SK-N-SH (cell line): ENCODE results near the gene BIRC5. TPM values are rescaled to one million over a fixed set of nuclear protein-coding genes. Genes with fewer than 3 reads are reported as not detected.

ENCODE experiments used
- CTCF ChIA-PET: fragments of 300-600, 350-600 bp; formaldehyde crosslinking; extraction: SDS; loops from one replicate; lab custom pipeline; 2021; lab: Yijun Ruan, JAX
- POLR2A ChIA-PET: fragments of 350-600 bp; sonication (Branson Sonifier 250); formaldehyde crosslinking; extraction: SDS; loops from one replicate; lab custom pipeline; 2020; ENCODE audit warnings: antibody characterized with exemption, inconsistent platforms; lab: Yijun Ruan, JAX
- DNase-seq: peaks from one replicate; pipeline ENCODE4 v3.0.0; 2012
- H2AFZ ChIP-seq: fragments of 200-600 bp; sonication (generic); 2 replicates; pipeline ENCODE4 v1.8.1; 2016; ENCODE audit warnings: antibody characterized with exemption, mild to moderate bottlenecking, low read depth
- H3F3A ChIP-seq: fragments of 200-600 bp; sonication (generic); replicated peaks from 2 replicates; pipeline ENCODE3; 2016; ENCODE audit warnings: antibody characterized with exemption, mild to moderate bottlenecking; ENCODE audit not compliant: insufficient read depth
- H3K27ac ChIP-seq, 2 experiments: fragments of 200-500 bp in 1 of 2; fragments of 200-600 bp in 1 of 2; sonication (Bioruptor generic) in 1 of 2; sonication (generic), shearing (Covaris generic) in 1 of 2; 2 replicates each; pipeline versions ENCODE4 v1.5.1 to v1.6.1; 2014 to 2016; ENCODE audit warnings: low read depth in 2 of 2, inconsistent platforms in 1 of 2, low read length in 1 of 2, mild to moderate bottlenecking in 1 of 2, mixed read lengths in 1 of 2
- H3K27me3 ChIP-seq: fragments of 200-600 bp; sonication (generic), shearing (Covaris generic); 2 replicates; pipeline ENCODE4 v1.6.1; 2016; ENCODE audit warnings: mixed run types; ENCODE audit not compliant: insufficient read depth
- H3K36me3 ChIP-seq, 2 experiments: fragments of 200-500 bp in 1 of 2; fragments of 200-600 bp in 1 of 2; sonication (Bioruptor generic) in 1 of 2; sonication (generic) in 1 of 2; replicated peaks in 1 of 2; 2 replicates each; pipeline versions ENCODE3 to v1.5.1; 2014 to 2016; ENCODE audit warnings: low read length in 1 of 2, mild to moderate bottlenecking in 1 of 2; ENCODE audit not compliant: insufficient read depth in 2 of 2, control insufficient read depth in 1 of 2
- H3K4me1 ChIP-seq, 2 experiments: fragments of 200-500 bp in 1 of 2; fragments of 200-600 bp in 1 of 2; sonication (Bioruptor generic) in 1 of 2; sonication (generic), shearing (Covaris generic) in 1 of 2; 2 replicates each; pipeline versions ENCODE4 v1.5.1 to v1.6.1; 2014 to 2016; ENCODE audit warnings: low read depth in 1 of 2, low read length in 1 of 2, mixed run types in 1 of 2; ENCODE audit not compliant: insufficient read depth in 2 of 2, control insufficient read depth in 1 of 2
- H3K4me2 ChIP-seq: fragments of 200-600 bp; sonication (generic), shearing (Covaris generic); 2 replicates; pipeline ENCODE4 v1.6.1; 2017; ENCODE audit warnings: mixed run types
- H3K4me3 ChIP-seq, 2 experiments: fragments of 200-500 bp in 1 of 2; fragments of 200-600 bp in 1 of 2; sonication (Bioruptor generic) in 1 of 2; sonication (generic), shearing (Covaris generic) in 1 of 2; 2 replicates each; pipeline versions ENCODE4 v1.5.1 to v1.8.1; 2014 to 2016; ENCODE audit warnings: low read depth in 2 of 2, inconsistent platforms in 1 of 2, low read length in 1 of 2, mild to moderate bottlenecking in 1 of 2, mixed read lengths in 1 of 2, moderate library complexity in 1 of 2
- H3K79me2 ChIP-seq: fragments of 200-600 bp; sonication (generic); 2 replicates; pipeline ENCODE4 v1.8.1; 2017; ENCODE audit warnings: mild to moderate bottlenecking; ENCODE audit not compliant: insufficient read depth
- H3K9ac ChIP-seq: fragments of 200-600 bp; sonication (generic); 2 replicates; pipeline ENCODE4 v1.6.1; 2017; ENCODE audit warnings: mixed run types
- H3K9me2 ChIP-seq: fragments of 200-600 bp; sonication (generic); 2 replicates; pipeline ENCODE4 v1.6.1; 2017; ENCODE audit warnings: mixed run types
- H3K9me3 ChIP-seq: fragments of 200-600 bp; sonication (generic); 2 replicates; pipeline ENCODE4 v1.6.1; 2017; ENCODE audit warnings: mixed run types, mild to moderate bottlenecking, moderate library complexity
- H4K20me1 ChIP-seq: fragments of 200-600 bp; sonication (generic); 2 replicates; pipeline ENCODE4 v1.6.1; 2017; ENCODE audit warnings: mild to moderate bottlenecking, mixed run types; ENCODE audit not compliant: insufficient read depth
- CHD2 ChIP-seq: fragments of 150-350 bp; IDR thresholded peaks from 2 replicates; pipeline ENCODE4 v1.6.1; 2018; ENCODE audit warnings: low read length; ENCODE audit not compliant: partially characterized antibody
- EP300 ChIP-seq, 2 experiments: IDR thresholded peaks; 2 replicates each; pipeline versions ENCODE4 v1.4.0 to v1.6.1; 2012; ENCODE audit warnings: borderline replicate concordance in 1 of 2, low read depth in 1 of 2, low read length in 1 of 2
- FOXJ3 ChIP-seq: sonication (generic); formaldehyde crosslinking; IDR thresholded peaks from 2 replicates; pipeline ENCODE4 v1.5.1; 2020; ENCODE audit warnings: mild to moderate bottlenecking, missing genetic modification reagents
- GATA2 ChIP-seq: sonication (generic); formaldehyde crosslinking; IDR thresholded peaks from 2 replicates; pipeline ENCODE4 v1.5.0; 2020; ENCODE audit warnings: mild to moderate bottlenecking, missing genetic modification reagents
- IRF3 ChIP-seq: fragments of 150-350 bp; IDR thresholded peaks from 2 replicates; pipeline ENCODE4 v1.6.1; 2016; ENCODE audit warnings: mild to moderate bottlenecking, low read depth, low read length
- JUND ChIP-seq: IDR thresholded peaks from 2 replicates; pipeline ENCODE4 v1.4.0; 2012
- PBX3 ChIP-seq: IDR thresholded peaks from 2 replicates; pipeline ENCODE4; 2012
- POLR2AphosphoS5 ChIP-seq: IDR thresholded peaks from 2 replicates; pipeline ENCODE4 v1.6.1; 2012; ENCODE audit warnings: low read depth, low read length
- SIN3A ChIP-seq: IDR thresholded peaks from 2 replicates; pipeline ENCODE4 v1.6.1; 2012; ENCODE audit warnings: low read depth, mild to moderate bottlenecking, low read length, moderate library complexity, borderline replicate concordance
- TAF1 ChIP-seq: IDR thresholded peaks from 2 replicates; pipeline ENCODE4 v1.6.1; 2012; ENCODE audit warnings: low read depth, mild to moderate bottlenecking, low read length, moderate library complexity, borderline replicate concordance
- USF2 ChIP-seq: fragments of 150-350 bp; IDR thresholded peaks from 2 replicates; pipeline ENCODE4 v1.6.1; 2017; ENCODE audit warnings: antibody characterized with exemption, low read length, low read depth, borderline replicate concordance
- ZBTB33 ChIP-seq: IDR thresholded peaks from 2 replicates; pipeline ENCODE4 v1.4.0; 2012; ENCODE audit warnings: low read depth, borderline replicate concordance
- WGBS: methylation state at CpG from one replicate; pipeline ENCODE4 v1.1.6; 2017; ENCODE audit warnings: low lambda C conversion rate; 5-methylcytosine and 5-hydroxymethylcytosine counted together
- polyA plus RNA-seq, 3 experiments: library from polyadenylated mRNA; depleted of rRNA; stranded (reverse); fragments of >200 nt; gene quantifications; 2 replicates each; pipeline ENCODE4 v1.2.3, GENCODE V29; 2012

The BIRC5 gene
- polyA plus RNA-seq, 1 of the 3 experiments (the other 2 are of a cell fraction), result 31.4 TPM

GRCh38 chr17:78249818-78250806, 36.1 kb downstream of the BIRC5 start:
- peaks cover 0 to 53% of the 10 kb centered on the region in 2 experiments; a peak in 1 of 4 replicates for H3K4me1 ChIP-seq
- H3F3A ChIP-seq, result peaks cover 7% of the 10 kb centered on the region
- peak overlapping the region in 1 of 2 experiments; percentile 71; a peak in 1 of 4 replicates for H3K27ac ChIP-seq
- no peaks in the 10 kb centered on the region for H3K27me3 ChIP-seq
- H3K9me2 ChIP-seq, result no peaks in the 10 kb centered on the region
- TF ChIP-seq CHD2 (no peak), GATA2 (CRISPR knock-in tag) (no peak), USF2 (no peak), ZBTB33 (no peak), FOXJ3 (CRISPR knock-in tag) (no peak), EP300 (IDR thresholded peaks at IDR 0.05; ENCODE audit: borderline replicate concordance in 1 of 2, low read depth in 1 of 2, low read length in 1 of 2) (no peak), TAF1 (no peak), JUND (no peak), IRF3 (no peak), PBX3 (no peak), POLR2AphosphoS5 (no peak), SIN3A (no peak)
- H3K4me2 ChIP-seq, result no peak overlapping the region
- H3K36me3 ChIP-seq, result no peaks in the 10 kb centered on the region
- DNase-seq, result no peak
- no peaks in the 10 kb centered on the region for H4K20me1 ChIP-seq
- 71% methylated on average over 16 of the region's 20 CpGs for WGBS
- no peak overlapping the region for H3K9ac ChIP-seq
- peak overlapping the region in 1 of 2 experiments; percentile 10; a peak in 1 of 4 replicates for H3K4me3 ChIP-seq
- H3K79me2 ChIP-seq, result no peaks in the 10 kb centered on the region
- H2AFZ ChIP-seq, result no peak overlapping the region
- CTCF ChIA-PET, result interaction anchor here (0.6 to 8.9 kb wide), 71 partner anchors 9 to 707 kb away, joined by 3 to 196 read pairs (median 6); partner anchors contain the start of genes AFMID, BIRC5, PGS1 and SOCS3
- POLR2A ChIA-PET, result interaction anchor here (0.6 to 2.1 kb wide), 10 partner anchors 11 to 209 kb away, joined by 3 to 7 read pairs (median 3); no protein-coding TSS in a partner anchor
- 0 out of 2 replicates have a peak, but pooled peaks cover 6% of the 10 kb centered on the region for H3K9me3 ChIP-seq
